GM21526 (cell line): ENCODE results near the gene PTK6.

Source experiments
- ATAC-seq: cut with Tn5 transposase; IDR thresholded peaks from one replicate; pipeline ENCODE4 v1.9.1; 2021; ENCODE audit warnings: moderate library complexity; ENCODE audit not compliant: unreplicated experiment, low FRiP score

Gene PTK6

DNA sequence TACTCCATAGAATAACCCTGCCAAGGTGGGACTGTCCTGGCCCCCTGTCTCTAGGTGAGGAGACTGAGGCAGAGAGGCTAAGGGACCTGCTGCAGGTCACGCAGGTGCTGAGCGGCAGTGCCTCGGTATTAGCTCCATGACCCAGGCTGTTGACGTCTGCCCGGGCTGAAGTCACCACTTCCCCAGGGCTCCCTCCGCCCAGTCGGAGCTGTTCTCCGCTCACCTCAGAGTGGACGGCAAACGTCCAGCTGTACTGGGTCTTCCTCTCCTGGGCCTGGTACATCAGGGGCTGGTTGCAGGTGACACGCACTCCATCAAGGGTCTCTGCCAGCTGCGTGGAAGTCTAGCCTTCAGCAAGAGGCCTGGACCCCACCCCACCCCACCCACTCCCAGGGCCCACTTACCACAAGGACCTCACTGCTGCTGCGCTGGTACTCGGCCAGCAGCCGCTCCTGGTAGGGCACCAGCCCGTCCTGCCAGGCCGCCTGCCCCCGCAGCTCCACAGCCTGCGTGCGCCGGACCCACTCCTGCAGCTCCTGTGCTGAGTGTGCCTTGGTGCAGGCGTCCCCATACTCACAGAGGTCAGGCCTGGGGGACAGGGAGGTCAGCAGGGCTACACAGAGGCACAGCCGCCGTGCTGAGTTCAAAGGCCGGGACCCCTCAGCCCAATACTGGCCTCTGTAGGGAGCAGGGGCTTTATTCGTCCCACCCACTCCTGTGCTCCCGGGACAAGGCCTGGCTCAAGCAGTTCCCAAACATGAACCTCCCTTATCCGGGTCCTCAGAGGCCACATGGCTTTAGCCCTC is 33.3 kb upstream of the PTK6 start:
- ATAC-seq, result no peak

DNA sequence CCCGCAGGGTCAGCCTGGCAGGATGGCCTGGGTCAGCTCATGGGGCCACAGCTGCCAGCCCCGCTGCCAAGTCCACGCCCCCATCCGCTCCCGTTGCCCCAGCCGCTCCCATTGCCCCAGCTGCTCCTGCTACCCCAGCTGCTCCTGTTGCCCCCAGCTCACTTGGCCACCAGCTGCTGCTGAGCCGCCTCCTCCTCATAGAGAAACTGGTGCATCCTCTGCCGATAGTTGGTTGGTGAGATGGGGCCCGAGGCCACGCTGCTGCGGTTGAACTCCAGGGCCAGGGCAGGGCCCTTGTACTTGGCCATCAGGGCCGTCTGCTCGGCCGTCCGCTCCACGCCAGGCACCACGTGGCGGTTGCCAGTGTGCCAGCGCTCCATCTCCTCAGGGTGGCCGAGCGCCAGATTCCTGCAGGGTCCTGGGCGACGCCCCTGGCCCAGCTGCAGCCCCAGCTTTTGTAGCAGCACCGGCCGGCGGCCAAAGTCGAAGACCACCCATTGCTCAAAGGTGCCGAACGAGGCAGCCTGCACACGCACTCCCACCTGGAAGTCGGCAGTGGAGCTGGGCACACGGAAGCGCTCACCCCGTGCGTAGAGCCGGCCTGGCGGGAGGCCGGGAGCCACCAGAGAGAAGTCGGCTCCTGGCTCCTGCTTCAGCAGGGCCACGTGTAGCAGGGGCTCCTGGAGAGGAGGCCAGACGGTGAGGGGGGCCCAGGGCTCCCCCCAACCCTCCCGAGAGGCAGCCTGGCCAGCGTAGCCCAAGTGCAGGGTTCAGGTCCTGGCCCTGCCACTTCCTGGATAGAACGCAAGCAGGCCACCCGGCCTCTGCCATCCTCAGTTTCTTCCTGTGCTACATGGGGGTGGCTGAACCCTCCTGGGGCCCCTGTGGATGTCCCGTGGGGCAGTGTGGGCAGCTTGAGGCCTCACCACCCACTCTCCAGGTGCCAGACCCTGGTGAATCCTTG is 32.1 kb upstream of the PTK6 start:
- ATAC-seq, result no peak

DNA sequence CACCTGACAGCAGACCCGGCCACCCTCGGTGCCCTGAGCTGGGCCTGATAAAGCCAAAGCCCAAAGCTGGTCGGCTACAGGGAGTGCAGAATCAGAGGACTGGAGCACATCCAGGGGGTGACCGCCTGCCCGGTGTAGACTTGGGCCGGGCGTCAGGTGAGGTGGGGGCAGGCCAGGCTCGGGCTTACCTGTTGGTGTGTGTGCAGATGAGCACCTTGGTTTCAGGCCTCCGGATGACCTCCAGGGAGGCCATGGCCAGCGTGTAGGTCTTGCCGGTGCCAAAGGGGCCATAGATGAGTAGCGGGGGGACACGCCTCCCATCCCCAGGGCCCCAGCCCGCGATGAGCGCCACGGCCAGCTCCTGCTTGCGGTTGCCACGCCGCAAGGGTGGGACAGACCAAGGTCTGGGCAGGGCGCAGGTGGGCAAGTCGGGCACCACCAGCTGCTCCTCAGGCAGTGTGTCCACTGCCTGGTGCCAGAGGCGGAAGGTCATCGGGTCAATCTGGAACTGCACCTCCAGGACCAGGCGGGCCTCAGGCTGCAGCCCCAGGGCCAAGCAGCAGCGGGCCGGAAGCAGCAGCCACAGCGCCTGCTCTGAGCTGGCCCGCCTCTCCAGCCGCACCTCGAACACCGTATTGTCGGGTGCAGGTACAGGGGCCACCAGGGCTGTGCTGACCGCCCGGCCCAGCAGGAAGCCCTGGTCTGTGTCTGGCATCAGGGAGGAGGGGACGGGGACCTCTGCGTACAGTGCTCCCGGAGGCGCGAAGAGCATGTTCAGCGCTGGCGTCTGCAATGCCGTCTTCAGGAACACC is 31.2 kb upstream of the PTK6 start:
- no peak for ATAC-seq

DNA sequence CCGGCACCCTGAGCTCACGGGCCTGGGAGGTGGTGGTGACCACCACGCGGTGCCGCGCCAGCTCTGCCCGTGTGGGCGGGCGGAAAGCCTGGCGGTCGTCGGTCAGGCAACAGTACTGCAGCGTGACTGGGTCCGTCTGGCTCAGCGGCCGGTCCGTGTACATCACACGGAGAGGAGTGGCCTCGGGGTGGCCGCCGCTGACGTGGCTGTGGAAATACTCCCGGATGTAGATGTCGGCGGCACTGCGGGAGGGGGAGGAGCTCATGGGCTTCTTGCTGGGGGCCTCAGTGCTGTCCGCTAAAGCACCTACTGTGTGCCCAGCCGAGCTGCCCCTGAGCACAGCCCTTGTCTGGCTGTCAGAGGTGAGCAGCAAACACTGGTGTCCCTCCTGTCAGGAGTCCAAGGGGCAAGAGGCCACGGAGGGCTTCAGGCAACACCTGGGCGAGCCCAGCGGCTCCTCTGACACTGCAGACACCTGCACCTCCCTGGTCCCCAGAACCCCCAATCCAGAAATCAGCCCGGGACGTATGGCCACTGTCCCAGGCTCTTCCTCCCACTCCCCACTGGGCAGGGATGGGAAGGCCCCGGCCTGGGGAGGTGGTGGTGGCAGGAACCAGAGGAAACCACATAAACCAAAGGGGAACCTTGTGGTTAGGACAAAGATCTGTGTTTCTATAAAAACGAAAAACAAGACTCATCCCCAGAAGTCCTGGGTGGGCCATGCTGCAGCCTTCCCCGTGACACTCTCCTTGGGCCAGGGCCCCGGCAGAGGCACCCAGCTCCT is 30.4 kb upstream of the PTK6 start:
- ATAC-seq, result no peak

DNA sequence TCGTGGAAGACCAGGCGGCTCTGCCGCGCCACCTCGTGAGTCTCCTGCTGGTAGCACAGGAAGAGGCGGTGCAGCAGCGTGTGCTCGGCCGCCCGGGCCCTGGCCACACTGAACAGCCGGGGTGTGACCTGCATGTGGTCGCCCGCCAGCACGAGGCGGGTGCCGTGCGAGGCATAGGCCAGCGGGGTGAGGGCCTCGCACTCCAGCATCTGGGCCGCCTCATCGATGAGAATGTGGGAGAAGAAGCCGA is 29.9 kb upstream of the PTK6 start:
- ATAC-seq, result no peak

DNA sequence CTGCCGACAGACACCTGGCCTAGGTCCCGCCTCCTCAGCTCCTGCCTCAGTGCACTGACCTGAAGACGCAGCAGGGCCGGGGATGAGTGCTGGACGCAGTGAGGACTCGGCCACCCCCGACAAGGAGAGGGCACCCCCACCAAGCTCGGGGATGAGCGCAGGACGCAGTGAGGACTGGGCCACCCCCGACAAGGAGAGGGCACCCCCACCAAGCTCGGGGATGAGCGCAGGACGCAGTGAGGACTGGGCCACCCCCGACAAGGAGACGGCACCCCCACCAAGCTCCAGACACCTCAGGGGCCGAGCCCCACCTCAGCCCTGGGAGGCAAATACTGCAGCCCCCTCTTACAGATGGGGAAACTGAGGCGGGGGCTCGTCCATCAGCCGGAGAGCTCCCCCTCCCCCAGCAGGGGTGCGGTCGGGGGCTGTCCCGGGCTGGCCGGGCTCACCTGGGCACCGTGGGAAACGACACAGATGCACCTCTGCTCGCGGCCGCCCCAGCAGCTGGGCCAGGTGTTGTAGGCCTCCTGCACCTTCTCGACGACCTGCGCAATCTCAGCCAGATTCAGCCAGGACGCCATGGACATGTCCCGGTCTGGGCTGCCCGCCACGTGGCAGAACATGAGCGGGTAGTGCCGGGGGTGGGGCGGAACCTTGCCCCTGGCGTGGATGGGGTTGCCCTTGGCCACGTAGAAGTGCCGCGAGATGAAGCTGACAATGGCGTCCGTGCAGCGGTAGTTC is 29.4 kb upstream of the PTK6 start:
- ATAC-seq, result no peak

DNA sequence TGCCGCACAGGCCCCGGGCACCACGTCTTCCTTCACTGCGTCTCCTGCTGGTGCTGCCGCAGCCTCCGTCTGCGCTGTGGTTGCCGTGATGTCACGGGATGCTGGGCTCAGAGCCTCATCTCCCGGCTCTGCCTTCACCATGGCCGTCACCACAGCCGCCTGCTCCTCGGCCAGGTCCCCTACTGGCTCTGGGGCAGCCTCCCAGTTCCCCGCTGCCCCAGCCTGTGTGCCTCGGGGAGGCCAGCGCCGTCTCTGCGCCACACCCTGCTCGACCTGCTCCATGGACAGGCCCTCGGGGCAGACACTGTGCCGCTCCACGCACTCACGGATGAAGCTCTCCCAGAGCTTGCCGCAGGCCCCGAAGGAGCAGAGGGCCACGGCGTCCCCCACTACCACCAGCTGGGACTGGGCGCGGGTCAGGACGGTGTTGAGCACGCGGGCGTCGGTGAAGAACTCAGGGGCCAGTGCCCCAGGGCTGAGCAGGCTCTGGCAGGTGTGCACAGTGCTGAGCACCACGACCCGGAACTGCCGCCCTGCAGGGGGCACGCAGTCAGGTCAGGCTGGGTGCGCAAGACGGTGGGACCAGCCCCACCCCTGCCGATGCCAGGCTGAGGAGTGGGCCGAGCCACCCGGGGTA is 28.6 kb upstream of the PTK6 start:
- ATAC-seq, result no peak

DNA sequence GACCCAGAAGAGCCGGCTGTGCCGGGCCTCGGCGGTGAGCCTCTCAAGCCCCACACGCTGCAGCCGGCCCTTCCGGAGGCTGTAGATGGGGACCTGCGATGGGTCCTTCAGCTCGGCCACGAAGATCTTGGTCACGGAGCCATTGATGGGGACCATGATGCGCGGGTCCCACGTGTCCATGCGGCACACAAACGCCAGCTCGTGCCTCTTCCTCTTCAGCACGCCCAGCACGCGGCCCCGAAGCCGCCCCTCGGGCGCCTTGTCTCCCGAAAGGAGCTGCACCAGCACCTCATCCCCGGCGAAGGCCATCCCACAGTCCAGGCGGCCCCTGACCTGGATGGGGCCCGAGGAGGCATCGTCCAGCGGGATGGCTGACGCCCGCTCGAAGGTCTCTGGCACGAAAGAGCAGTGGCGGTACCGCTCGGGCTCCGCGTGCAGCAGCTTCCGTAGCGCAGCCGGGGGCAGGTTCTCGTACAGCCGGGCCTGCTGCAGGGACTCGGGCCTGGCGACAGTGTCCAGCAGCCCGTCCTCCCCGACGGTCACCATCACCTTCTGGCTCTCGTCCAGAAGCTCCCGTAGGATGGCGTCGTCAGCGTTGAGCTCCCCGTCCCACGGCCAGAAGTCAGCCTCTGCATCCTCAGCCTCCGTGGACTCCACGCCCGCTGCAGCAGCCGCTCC is 28.0 kb upstream of the PTK6 start:
- no peak for ATAC-seq

DNA sequence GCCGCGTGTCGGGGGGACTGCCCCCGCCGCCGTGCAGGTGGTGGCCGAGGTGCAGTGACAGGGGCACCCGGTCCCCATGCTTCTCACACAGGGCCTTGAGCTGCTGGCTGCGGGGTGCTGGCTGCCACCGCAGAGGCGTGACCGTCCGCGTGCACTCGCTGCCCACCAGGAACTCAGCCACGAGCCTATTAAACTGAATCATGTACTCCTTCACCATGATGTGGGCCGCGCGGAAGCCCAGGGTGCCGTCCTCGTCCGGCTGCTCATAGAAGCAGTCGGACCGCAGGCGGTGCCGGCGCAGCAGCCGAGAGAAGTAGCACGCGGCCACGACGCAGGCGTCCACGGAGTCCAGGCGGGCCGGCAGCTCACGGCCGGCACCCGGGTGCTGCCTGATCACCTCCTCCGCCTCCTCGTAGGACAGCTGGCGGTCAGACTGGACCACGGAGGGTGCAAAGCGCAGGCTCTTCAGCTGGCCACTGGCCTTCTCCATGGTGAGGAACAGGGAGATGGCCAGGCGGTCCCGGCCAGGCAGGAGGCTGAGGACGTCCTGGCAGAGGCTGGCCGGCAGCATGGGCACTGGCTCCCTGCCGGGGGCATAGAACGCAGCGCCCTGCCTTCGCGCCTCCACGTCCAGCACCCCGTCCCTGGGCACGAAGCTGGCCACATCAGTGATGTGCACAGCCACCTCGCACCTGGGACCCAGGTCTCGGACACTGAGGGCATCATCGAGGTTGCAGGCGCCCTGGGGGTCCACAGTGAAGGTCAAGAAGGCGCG is 27.0 kb upstream of the PTK6 start:
- no peak for ATAC-seq

DNA sequence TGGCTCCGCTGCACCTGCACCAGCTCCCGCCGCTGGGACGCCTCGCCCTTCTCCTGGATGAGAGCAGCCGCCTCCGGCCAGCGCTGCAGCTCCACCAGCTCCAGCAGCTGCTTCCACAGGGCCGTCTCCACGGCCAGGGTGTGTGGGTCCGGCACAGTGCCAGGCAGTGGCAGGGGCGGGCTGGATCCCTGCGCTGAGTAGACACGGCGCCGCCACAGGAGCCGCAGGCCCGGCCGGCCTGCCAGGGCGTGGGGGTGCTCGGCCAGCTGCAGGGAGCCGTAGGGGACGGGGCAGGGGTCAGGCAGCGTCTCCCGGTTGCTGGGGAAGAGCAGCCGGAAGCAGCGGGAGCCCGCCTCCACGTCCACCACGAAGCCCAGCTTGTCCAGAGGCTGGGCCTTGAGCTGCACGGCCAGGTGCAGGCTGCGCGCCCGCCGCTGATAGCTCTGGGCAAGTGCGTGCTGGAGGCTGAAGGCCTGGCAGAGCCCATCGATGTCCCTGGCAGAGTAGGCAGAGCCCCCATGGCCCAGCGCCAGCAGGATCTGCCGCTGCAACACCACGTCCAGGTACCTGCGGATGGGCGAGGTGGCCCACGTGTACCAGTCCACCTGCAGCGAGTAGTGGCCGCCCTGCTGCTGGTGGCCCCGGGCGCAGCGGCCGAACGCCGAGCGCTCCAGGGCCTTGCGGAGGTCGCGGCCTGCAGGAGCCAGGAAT is 26.2 kb upstream of the PTK6 start:
- ATAC-seq, result no peak

DNA sequence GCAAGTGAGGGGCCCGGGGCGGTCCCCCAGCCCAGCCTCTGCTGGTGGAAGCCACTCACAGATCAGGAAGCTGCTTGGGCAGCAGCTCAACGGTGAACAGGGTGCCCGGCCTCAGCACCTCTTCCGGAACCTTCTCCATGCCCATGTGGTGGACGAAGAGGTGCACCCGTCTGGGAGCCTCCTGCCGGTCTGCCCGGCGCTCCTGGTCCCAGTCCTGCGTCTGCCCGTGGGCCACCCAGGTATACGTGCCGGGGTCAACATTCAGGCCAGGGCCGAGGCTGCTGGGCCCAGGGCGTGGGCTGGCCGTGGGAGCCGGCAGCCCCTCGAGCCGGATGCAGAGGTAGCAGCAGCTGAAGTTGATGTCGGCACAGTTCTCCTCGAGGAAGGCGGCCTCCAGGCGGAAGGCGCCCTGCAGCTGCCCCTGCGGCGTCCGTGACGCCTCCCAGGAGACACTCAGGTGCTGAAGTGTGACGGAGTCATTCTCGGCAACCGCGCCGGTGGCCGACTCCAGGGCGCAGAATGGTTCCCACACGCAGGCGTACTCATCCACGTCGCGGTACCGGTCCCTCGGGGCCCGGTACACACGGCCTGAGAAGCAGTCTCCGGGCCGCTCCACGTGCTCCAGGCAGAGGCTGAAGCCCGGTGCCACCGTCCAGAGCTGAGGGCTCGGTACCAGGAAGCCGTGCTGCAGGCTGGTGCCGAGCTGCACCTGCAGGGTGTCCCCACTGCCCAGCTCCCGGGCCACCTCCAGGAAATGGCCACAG is 25.5 kb upstream of the PTK6 start:
- ATAC-seq, result no peak

DNA sequence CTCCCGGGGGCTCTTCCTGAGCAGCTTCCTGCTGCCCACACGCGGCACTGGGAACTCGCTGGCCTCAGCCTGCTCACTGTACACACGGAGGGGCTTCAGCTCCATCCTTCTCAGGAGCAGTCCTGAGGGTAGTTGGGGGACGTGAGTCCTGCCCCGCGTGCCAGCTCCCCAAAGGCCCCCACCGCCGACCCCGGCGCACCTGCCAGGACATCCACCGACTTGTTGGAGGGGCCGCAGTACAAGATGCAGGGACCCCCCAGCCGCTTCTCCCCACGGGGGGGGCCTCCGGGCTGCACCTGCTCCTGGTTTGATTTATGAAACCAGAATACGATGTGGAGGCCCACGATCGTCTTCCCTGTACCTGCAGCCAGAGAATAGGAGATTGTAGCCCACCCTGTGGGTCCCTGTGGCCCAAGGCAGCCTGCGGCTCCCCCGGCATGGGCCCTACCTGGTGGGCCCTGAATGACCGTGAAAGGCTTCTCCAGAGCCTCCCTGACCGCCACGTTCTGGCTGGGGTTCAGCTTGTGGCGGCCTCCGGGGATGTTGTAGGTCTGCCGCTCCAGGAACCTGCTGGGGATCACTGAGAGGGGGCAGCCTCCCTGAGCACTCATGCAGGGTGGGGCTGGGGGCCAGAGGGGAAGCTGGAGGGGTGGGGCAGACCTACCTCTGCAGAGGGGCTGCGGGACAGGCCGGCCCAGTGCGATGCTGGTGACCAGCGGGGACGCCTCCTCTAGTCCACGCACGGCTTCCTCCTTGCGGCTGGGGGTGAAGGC is 24.6 kb upstream of the PTK6 start:
- no peak for ATAC-seq

DNA sequence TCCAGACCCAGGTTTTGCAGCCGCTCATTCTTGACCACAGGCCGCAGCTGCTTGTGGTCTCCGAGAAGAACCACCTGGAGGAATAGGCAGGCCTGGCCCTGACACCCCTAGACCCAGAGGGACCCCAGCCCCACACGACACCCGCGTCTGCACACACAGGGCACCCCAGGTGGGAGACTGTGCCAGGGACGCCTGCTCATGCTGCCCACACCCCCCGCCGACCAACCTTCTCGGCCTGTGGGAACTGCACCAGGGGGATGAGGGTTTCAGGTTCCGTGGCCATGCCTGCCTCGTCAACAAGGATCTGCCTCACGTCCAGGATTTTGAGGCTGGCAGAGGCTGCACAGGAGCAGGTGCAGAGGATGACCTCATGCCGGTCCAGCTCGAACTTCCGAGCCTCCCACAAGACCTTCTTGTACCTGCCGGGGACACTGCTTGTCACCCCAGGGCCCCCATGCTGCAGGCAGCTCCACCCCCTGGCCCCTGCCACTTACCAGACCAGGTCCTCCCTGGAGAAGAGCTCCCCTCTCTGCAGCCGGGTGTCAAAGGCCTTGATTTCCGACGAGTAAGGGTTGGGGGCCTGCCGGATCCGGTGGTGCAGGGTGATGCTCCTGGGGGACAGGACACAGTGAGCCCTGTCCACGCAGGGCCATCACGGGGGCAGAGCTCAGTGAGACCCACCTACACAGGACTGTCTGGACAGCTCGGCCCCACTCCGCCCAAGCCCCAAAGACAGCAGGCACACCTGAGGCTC is 23.9 kb upstream of the PTK6 start:
- no peak for ATAC-seq

DNA sequence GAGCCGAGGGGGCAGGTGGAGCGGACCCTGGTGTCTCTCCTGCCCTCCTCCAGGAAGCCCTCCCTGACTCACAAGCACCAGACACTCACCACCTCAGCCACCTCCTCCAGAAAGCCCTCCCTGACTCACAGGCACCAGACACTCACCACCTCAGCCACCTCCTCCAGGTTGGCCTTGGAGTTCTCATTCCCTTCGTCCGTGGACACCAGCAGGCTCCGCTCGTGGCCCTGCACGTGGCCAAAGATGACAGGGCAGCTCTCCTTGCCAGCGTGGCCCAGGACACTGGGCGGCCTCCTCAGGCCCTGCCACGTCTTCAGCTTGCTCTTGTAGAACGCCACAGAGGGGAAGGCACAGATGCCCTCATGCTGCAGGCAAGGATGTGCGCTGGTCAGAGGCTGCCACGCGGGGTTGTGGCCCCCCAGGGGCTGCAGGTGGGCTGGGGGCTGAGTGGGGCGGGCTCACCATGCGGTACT is 23.2 kb upstream of the PTK6 start:
- ATAC-seq, result no peak
